PC-3 (cell line): ENCODE data around the gene SLC12A2. TPM values are rescaled to one million over a fixed set of nuclear protein-coding genes. Genes with fewer than 3 reads are reported as not detected.

Experiments
- ATAC-seq: fragments of 200-7000 bp; cut with Tn5 transposase; 2 replicates; pipeline ENCODE4 v1.9.1; 2020; ENCODE audit warnings: mild to moderate bottlenecking, moderate library complexity
- BruUV-seq: library from RNA; stranded (reverse); fragments of 400-500 nt; replicated peaks from 2 replicates; lab custom pipeline; 2021; lab: Mats Ljungman, UMichigan
- CTCF ChIA-PET: fragments of 300-600 bp; sonication (Branson Sonifier 250); formaldehyde crosslinking; loops from one replicate; lab custom pipeline; 2022; ENCODE audit warnings: antibody characterized with exemption; lab: Charles Lee
- POLR2A ChIA-PET: fragments of 300-600 bp; sonication (Branson Sonifier 250); formaldehyde crosslinking; loops from one replicate; lab custom pipeline; 2022; ENCODE audit warnings: antibody characterized with exemption; ENCODE audit not compliant: unreplicated experiment; lab: Charles Lee
- DNase-seq: peaks from one replicate; pipeline ENCODE4 v3.0.0-alpha.2; 2015
- H2AFZ ChIP-seq: fragments of 300-600 bp; sonication (generic); 2 replicates; pipeline ENCODE4 v1.6.0; 2016; ENCODE audit warnings: antibody characterized with exemption, low read length
- H3F3A ChIP-seq: fragments of 300-600 bp; sonication (generic); one replicate; pipeline ENCODE4 v1.6.0; 2017; ENCODE audit warnings: antibody characterized with exemption, low read length, control low read depth, mild to moderate bottlenecking; ENCODE audit not compliant: unreplicated experiment
- H3K27ac ChIP-seq: fragments of 300-600 bp; sonication (generic); 2 replicates; pipeline ENCODE4 v1.5.1; 2016; ENCODE audit warnings: mild to moderate bottlenecking, low read length
- H3K27me3 ChIP-seq: fragments of 300-600 bp; sonication (generic); 2 replicates; pipeline ENCODE4 v1.6.1; 2016; ENCODE audit warnings: low read length, mixed read lengths
- H3K36me3 ChIP-seq: fragments of 300-600 bp; sonication (generic); 2 replicates; pipeline ENCODE4 v1.6.1; 2016; ENCODE audit warnings: low read depth, mixed run types, low read length, mixed read lengths
- H3K4me1 ChIP-seq: fragments of 300-600 bp; sonication (generic); 2 replicates; pipeline ENCODE4 v1.5.1; 2016; ENCODE audit warnings: low read length; ENCODE audit not compliant: insufficient read depth
- H3K4me2 ChIP-seq: fragments of 300-600 bp; sonication (generic); 2 replicates; pipeline ENCODE4 v1.6.0; 2016; ENCODE audit warnings: low read length
- H3K4me3 ChIP-seq: fragments of 300-600 bp; sonication (generic); 2 replicates; pipeline ENCODE4 v1.5.1; 2016; ENCODE audit warnings: mild to moderate bottlenecking, low read length, mixed read lengths
- H3K79me2 ChIP-seq: fragments of 300-600 bp; sonication (generic); 2 replicates; pipeline ENCODE4 v1.6.1; 2017; ENCODE audit warnings: low read length, mixed read lengths
- H3K9ac ChIP-seq: fragments of 300-600 bp; sonication (generic); 2 replicates; pipeline ENCODE4 v1.6.0; 2016; ENCODE audit warnings: mild to moderate bottlenecking, low read length
- H3K9me2 ChIP-seq: fragments of 300-600 bp; sonication (generic); replicated peaks from 2 replicates; pipeline ENCODE4 v1.6.1; 2016; ENCODE audit warnings: mixed run types, low read length, mixed read lengths
- H3K9me3 ChIP-seq: fragments of 300-600 bp; sonication (generic); 2 replicates; pipeline ENCODE4 v1.6.1; 2016; ENCODE audit warnings: low read length, mixed read lengths
- H4K20me1 ChIP-seq: fragments of 300-600 bp; sonication (generic); 2 replicates; pipeline ENCODE4 v1.6.1; 2016; ENCODE audit warnings: low read length, mixed read lengths
- EZH2 ChIP-seq: fragments of 300-600 bp; sonication (generic); IDR thresholded peaks from one replicate; pipeline ENCODE4 v1.6.1; 2017; ENCODE audit warnings: antibody characterized with exemption, mild to moderate bottlenecking, low read length; ENCODE audit not compliant: unreplicated experiment
- EZH2phosphoT487 ChIP-seq: fragments of 300-600 bp; sonication (generic); IDR thresholded peaks from 2 replicates; pipeline ENCODE4 v1.6.1; 2018; ENCODE audit warnings: mild to moderate bottlenecking, antibody characterized with exemption, low read length, borderline replicate concordance
- intact Hi-C: fragments of 100-400 bp; cut with micrococcal nuclease; formaldehyde crosslinking; loops from 2 replicates; pipeline ENCODE4 v1.9.0; 2023
- total RNA-seq: library from RNA; depleted of rRNA; stranded (reverse); fragments of >200 nt; gene quantifications from 2 replicates; pipeline ENCODE4 v1.2.3, GENCODE V29; 2014
- TF ChIP-seq, protein P1 (sequence below): fragments of 300-600 bp; sonication (generic); conservative IDR thresholded peaks from 2 replicates; pipeline ENCODE4 v1.5.1; 2017; ENCODE audit warnings: antibody characterized with exemption, low read depth, mild to moderate bottlenecking, low read length

SLC12A2 gene
- total RNA-seq, 1 experiment from 2014 or later = 33.9 TPM

DNA sequence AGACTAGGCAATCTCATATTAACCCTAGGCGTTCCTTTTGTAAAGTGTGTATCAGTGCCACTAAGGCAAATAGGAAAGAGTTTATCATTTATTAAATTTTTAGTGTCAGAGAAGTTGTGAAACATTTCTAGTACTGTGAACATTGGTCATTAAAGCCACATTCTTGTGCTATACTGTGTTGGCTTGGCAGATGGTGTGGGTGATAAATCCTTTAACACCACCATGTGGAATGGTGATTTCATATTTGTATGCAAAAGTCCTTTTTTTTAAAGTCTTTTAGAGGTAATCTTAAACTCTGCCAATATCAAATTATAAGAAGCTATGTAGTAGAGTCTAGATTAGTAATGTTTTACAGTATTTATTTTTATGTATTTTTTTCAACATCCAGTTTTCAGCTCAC lies 18.1 kb downstream of the SLC12A2 start:
- Histone ChIP-seq H4K20me1 (no peaks in the 10 kb centered on the region), H2AFZ (no peak overlapping the region), H3K4me3 (no peak overlapping the region), H3K4me2 (no peak overlapping the region), H3K9ac (no peak overlapping the region), H3K36me3 (peaks cover 13% of the 10 kb centered on the region), H3K27me3 (no peaks in the 10 kb centered on the region), H3K4me1 (no peaks in the 10 kb centered on the region), H3K79me2 (peaks cover 42% of the 10 kb centered on the region), H3K27ac (no peak overlapping the region), H3K9me2 (no peaks in the 10 kb centered on the region), H3F3A (no peaks in the 10 kb centered on the region), H3K9me3 (peaks cover 10% of the 10 kb centered on the region)
- ChIA-PET CTCF (no interaction called here), POLR2A (no interaction called here)
- BruUV-seq = no TSS peak
- intact Hi-C loops = no loop called here
- DNase-seq (no peak), ATAC-seq (no peak)
- TF ChIP-seq EZH2phosphoT487 (no peak), EZH2 (no peak)
- TF ChIP-seq, protein P1, sequence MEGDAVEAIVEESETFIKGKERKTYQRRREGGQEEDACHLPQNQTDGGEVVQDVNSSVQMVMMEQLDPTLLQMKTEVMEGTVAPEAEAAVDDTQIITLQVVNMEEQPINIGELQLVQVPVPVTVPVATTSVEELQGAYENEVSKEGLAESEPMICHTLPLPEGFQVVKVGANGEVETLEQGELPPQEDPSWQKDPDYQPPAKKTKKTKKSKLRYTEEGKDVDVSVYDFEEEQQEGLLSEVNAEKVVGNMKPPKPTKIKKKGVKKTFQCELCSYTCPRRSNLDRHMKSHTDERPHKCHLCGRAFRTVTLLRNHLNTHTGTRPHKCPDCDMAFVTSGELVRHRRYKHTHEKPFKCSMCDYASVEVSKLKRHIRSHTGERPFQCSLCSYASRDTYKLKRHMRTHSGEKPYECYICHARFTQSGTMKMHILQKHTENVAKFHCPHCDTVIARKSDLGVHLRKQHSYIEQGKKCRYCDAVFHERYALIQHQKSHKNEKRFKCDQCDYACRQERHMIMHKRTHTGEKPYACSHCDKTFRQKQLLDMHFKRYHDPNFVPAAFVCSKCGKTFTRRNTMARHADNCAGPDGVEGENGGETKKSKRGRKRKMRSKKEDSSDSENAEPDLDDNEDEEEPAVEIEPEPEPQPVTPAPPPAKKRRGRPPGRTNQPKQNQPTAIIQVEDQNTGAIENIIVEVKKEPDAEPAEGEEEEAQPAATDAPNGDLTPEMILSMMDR = no peak

DNA sequence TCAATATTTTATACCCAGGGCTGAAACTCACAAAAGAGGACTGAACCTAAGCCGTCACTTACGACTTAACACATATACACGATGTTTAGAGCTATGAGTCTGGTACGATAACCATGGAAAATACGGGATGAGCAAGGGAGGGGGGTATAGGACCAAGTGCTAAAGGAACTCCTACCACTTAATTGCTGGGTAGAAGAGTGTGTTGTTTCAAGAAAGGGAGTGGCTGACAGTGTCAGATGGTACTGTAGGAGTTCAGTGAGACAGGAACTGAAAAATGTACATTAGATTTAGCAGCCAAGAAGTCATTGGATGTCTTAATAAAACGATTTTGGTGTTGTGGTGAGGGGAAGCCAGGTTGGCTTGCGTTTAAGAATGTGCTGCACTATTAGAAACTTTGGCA lies 21.6 kb downstream of the SLC12A2 start:
- H3K9me3 ChIP-seq = no peaks in the 10 kb centered on the region
- no peak overlapping the region for H3K4me2 ChIP-seq
- TF ChIP-seq EZH2phosphoT487 (no peak), EZH2 (no peak)
- TF ChIP-seq, protein P1 = no peak
- H3K9me2 ChIP-seq = no peaks in the 10 kb centered on the region
- no peak overlapping the region for H2AFZ ChIP-seq
- intact Hi-C loops = no loop called here
- no peak overlapping the region for H3K9ac ChIP-seq
- no peak overlapping the region for H3K27ac ChIP-seq
- H3F3A ChIP-seq = no peaks in the 10 kb centered on the region
- DNase-seq = no peak
- BruUV-seq = no TSS peak
- H3K4me1 ChIP-seq = no peaks in the 10 kb centered on the region
- CTCF ChIA-PET = no interaction called here
- POLR2A ChIA-PET = no interaction called here
- no peak for ATAC-seq
- H3K27me3 ChIP-seq = no peaks in the 10 kb centered on the region
- no peaks in the 10 kb centered on the region for H4K20me1 ChIP-seq
- H3K79me2 ChIP-seq = peaks cover 48% of the 10 kb centered on the region
- H3K4me3 ChIP-seq = no peak overlapping the region
- no peaks in the 10 kb centered on the region for H3K36me3 ChIP-seq

DNA sequence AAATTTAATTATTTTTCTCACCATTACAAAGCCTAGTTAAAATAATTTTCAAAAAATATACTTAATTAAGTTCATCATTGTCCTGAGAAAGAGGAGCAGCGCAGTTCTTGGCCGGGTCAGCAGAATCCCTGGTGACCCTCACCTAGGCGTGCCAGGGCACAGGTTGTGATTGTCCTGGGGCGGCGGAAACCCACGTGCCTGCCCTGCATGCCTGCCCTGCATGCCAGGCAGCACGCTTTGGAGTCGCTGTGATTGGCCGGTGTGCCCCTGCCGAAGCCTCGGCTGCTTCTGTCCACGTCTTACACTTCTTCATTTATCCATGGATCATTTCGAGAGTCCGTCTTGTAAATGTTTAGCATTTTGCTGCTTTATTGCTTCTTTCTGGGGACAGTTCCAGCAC lies 25.6 kb downstream of the SLC12A2 start:
- H3K36me3 ChIP-seq = peaks cover 3% of the 10 kb centered on the region; the same call in 1 of the 2 replicates
- H3K27ac ChIP-seq = no peak overlapping the region
- TF ChIP-seq EZH2phosphoT487 (no peak), EZH2 (no peak)
- TF ChIP-seq, protein P1 = no peak
- no peak for DNase-seq
- no peak overlapping the region for H3K9ac ChIP-seq
- H3K4me3 ChIP-seq = no peak overlapping the region
- H3K4me1 ChIP-seq = peaks cover 6% of the 10 kb centered on the region; the same call in 1 of the 2 replicates
- ATAC-seq = no peak
- no peak overlapping the region for H2AFZ ChIP-seq
- peaks cover 18% of the 10 kb centered on the region; the same call in 1 of the 2 replicates for H3K79me2 ChIP-seq
- no peaks in the 10 kb centered on the region for H3K9me2 ChIP-seq
- BruUV-seq = no TSS peak
- POLR2A ChIA-PET = no interaction called here
- CTCF ChIA-PET = no interaction called here
- H3F3A ChIP-seq = no peaks in the 10 kb centered on the region
- intact Hi-C loops = no loop called here
- H3K4me2 ChIP-seq = no peak overlapping the region
- 0 out of 2 replicates have a peak, but pooled peaks cover 4% of the 10 kb centered on the region for H4K20me1 ChIP-seq
- H3K27me3 ChIP-seq = no peaks in the 10 kb centered on the region
- no peaks in the 10 kb centered on the region for H3K9me3 ChIP-seq
